K562 (cell line): ENCODE data around the gene HPN. TPM values are rescaled to one million over a fixed set of nuclear protein-coding genes. Genes with fewer than 3 reads are reported as not detected.

ENCODE experiments used
- CBX2 ChIP-seq: fragments of 200-600 bp; sonication (generic); IDR thresholded peaks from one replicate; pipeline ENCODE4 v1.6.1; 2012; ENCODE audit warnings: mild to moderate bottlenecking, low read length, inconsistent platforms; ENCODE audit not compliant: insufficient read depth, poor library complexity, severe bottlenecking
- COPS2 ChIP-seq: fragments of 450-650 bp; conservative IDR thresholded peaks from 2 replicates; pipeline ENCODE4 v1.6.1; 2016; ENCODE audit warnings: mild to moderate bottlenecking, moderate library complexity
- CREB5 ChIP-seq: fragments of 250-450 bp; sonication (Bioruptor Pico); IDR thresholded peaks from 2 replicates; pipeline ENCODE4 v1.5.0; 2020; ENCODE audit warnings: mild to moderate bottlenecking
- DACH1 ChIP-seq: fragments of 450-650 bp; IDR thresholded peaks from 2 replicates; pipeline ENCODE4 v1.6.1; 2018; ENCODE audit not compliant: partially characterized antibody
- HLTF ChIP-seq: fragments of 450-650 bp; IDR thresholded peaks from 2 replicates; pipeline ENCODE4 v1.6.1; 2016
- KAT2B ChIP-seq: IDR thresholded peaks from one replicate; pipeline ENCODE4 v1.6.1; 2012; ENCODE audit warnings: low read depth, mild to moderate bottlenecking, control low read depth, inconsistent platforms, low read length, moderate library complexity
- MTF1 ChIP-seq: fragments of 250-450 bp; sonication (Bioruptor Pico); IDR thresholded peaks from 2 replicates; pipeline ENCODE4 v1.9.0; 2021; ENCODE audit warnings: moderate library complexity, mild to moderate bottlenecking, inconsistent platforms, borderline replicate concordance
- POLR2H ChIP-seq: IDR thresholded peaks from 2 replicates; pipeline ENCODE4 v1.6.1; 2016; ENCODE audit warnings: missing genetic modification characterization, low read depth, mild to moderate bottlenecking, control low read depth, missing compliant biosample characterization, moderate library complexity
- SETDB1 ChIP-seq: IDR thresholded peaks from one replicate; pipeline ENCODE4 v1.6.1; 2012; ENCODE audit warnings: low read length, control low read depth, inconsistent platforms
- ZBTB9 ChIP-seq: fragments of 450-650 bp; formaldehyde crosslinking; IDR thresholded peaks from 2 replicates; pipeline ENCODE4 v1.4.0; 2020; ENCODE audit warnings: mild to moderate bottlenecking, moderate library complexity
- ZNF224 ChIP-seq: sonication (generic); formaldehyde crosslinking; IDR thresholded peaks from 2 replicates; pipeline ENCODE4 v1.8.0; 2022; ENCODE audit warnings: mild to moderate bottlenecking, missing genetic modification reagents
- ZNF232 ChIP-seq: sonication (generic); formaldehyde crosslinking; IDR thresholded peaks from 2 replicates; pipeline ENCODE4 v1.8.0; 2022; ENCODE audit warnings: mild to moderate bottlenecking, missing genetic modification reagents
- ZNF518B ChIP-seq: fragments of 250-450 bp; sonication (Bioruptor Pico); IDR thresholded peaks from 2 replicates; pipeline ENCODE4 v1.5.0; 2021; ENCODE audit warnings: mild to moderate bottlenecking, moderate library complexity
- ZNF57 ChIP-seq: fragments of 450-650 bp; formaldehyde crosslinking; IDR thresholded peaks from 2 replicates; pipeline ENCODE4 v1.4.0; 2020; ENCODE audit warnings: mild to moderate bottlenecking, moderate library complexity
- ZNF589 ChIP-seq: fragments of 200-800 bp; sonication (Bioruptor generic); IDR thresholded peaks from 2 replicates; pipeline ENCODE4 v1.6.1; 2016; ENCODE audit warnings: low read depth, missing genetic modification characterization, missing compliant biosample characterization
- ZNF695 ChIP-seq: fragments of 450-650 bp; formaldehyde crosslinking; IDR thresholded peaks from 2 replicates; pipeline ENCODE4 v1.4.0; 2020; ENCODE audit warnings: mild to moderate bottlenecking, moderate library complexity
- ZNF707 ChIP-seq: fragments of 250-450 bp; sonication (Bioruptor Pico); conservative IDR thresholded peaks from 2 replicates; pipeline ENCODE4 v1.8.0; 2022; ENCODE audit warnings: inconsistent platforms, mild to moderate bottlenecking, moderate library complexity
- polyA plus RNA-seq, 8 experiments: library from polyadenylated mRNA; depleted of rRNA in 4 of 8; stranded (reverse) in 5 of 8; unstranded in 3 of 8; fragments of >200 nt; fragmentation: Nextera tagmentation in 2 of 8; fragmentation: Illumina TruSeq in 1 of 8; extraction: Ambion mirVana in 2 of 8; extraction: Trizol in 1 of 8; gene quantifications; 2 replicates each; pipeline versions ENCODE4 v1.2.1 to v1.2.3, GENCODE V29; 2011 to 2014; ENCODE audit warnings: inconsistent platforms in 1 of 8, missing spikeins in 1 of 8
- total RNA-seq, 7 experiments: library from RNA; depleted of rRNA in 6 of 7; stranded (reverse); fragments of >200 nt in 6 of 7; fragmentation: Illumina TruSeq in 2 of 7; extraction: Trizol in 2 of 7; gene quantifications; 2 replicates each; pipeline versions ENCODE4 v1.2.1 to v1.2.3, GENCODE V29; 2011 to 2021; ENCODE audit warnings: low replicate concordance in 1 of 7
- TF ChIP-seq, protein P1 (sequence below): fragments of 450-650 bp; formaldehyde crosslinking; IDR thresholded peaks from 2 replicates; pipeline ENCODE4 v1.4.0; 2022; ENCODE audit warnings: missing genetic modification characterization
- TF ChIP-seq, protein P2 (sequence below): fragments of 450-650 bp; IDR thresholded peaks from 2 replicates; pipeline ENCODE4 v1.6.1; 2016; ENCODE audit warnings: missing biosample characterization, missing genetic modification characterization

Gene HPN
- total and polyA plus RNA-seq, 9 of the 15 experiments (the other 6 are each of a cell fraction or from before 2014, with no cell fraction given): 0.10 to 0.20 TPM; not detected in 7

DNA sequence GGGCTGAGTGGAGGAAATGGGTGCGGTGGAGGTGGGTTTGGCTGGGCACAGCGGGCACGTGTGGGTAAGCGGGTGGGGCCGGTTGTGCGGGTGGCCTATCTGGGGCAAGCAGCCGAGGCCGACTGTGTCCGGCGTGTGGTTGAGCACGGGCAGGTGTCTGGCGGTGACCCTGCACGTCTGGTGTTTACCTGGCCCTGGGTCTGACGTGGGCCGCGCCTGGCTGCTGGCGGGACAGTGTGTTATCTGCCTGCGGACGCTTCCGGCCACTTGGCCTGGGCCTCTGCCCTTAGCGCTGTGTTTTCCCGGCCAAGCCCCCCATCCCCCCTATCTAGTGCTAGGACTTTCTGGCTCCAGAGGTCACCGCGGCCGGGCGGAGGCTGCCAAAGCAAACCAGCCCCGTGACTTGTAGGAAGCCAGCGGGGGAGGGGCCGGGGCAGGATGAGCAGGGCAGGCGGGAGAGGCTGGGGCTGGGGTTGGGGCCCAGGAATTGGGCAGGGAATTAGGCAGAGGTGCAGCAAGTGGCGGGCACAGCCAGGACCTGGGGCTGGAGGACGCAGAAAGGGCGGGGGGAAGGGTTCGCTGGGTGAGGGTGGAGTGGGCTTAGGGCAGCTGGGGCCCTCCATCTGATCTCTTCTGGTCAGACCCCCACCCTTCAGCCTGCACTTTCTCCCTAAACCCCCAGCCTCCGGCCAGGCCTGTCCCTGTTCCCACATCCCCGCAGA lies 534 bp upstream of the HPN start (continued):
- TF ChIP-seq POLR2H (tag): no peak
- no peak for TF ChIP-seq CBX2
- no peak for TF ChIP-seq SETDB1
- TF ChIP-seq COPS2: no peak
- TF ChIP-seq ZNF589 (CRISPR knock-in tag): 0 out of 2 replicates have a peak, but pooled peaks have one; percentile 51
- no peak for TF ChIP-seq DACH1
- no peak for TF ChIP-seq MTF1
- no peak for TF ChIP-seq ZNF695 (CRISPR knock-in tag)
- no peak for TF ChIP-seq ZNF232 (CRISPR knock-in tag)
- TF ChIP-seq, protein P1, sequence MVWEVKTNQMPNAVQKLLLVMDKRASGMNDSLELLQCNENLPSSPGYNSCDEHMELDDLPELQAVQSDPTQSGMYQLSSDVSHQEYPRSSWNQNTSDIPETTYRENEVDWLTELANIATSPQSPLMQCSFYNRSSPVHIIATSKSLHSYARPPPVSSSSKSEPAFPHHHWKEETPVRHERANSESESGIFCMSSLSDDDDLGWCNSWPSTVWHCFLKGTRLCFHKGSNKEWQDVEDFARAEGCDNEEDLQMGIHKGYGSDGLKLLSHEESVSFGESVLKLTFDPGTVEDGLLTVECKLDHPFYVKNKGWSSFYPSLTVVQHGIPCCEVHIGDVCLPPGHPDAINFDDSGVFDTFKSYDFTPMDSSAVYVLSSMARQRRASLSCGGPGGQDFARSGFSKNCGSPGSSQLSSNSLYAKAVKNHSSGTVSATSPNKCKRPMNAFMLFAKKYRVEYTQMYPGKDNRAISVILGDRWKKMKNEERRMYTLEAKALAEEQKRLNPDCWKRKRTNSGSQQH (CRISPR knock-in tag): no peak
- TF ChIP-seq ZNF518B (CRISPR knock-in tag): no peak
- no peak for TF ChIP-seq HLTF
- no peak for TF ChIP-seq KAT2B
- TF ChIP-seq ZBTB9 (CRISPR knock-in tag): peak; percentile 90
- TF ChIP-seq ZNF224 (CRISPR knock-in tag): no peak
- TF ChIP-seq, protein P2, sequence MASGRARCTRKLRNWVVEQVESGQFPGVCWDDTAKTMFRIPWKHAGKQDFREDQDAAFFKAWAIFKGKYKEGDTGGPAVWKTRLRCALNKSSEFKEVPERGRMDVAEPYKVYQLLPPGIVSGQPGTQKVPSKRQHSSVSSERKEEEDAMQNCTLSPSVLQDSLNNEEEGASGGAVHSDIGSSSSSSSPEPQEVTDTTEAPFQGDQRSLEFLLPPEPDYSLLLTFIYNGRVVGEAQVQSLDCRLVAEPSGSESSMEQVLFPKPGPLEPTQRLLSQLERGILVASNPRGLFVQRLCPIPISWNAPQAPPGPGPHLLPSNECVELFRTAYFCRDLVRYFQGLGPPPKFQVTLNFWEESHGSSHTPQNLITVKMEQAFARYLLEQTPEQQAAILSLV (tag): no peak; the same call in 1 of the 2 replicates
- TF ChIP-seq ZNF707 (CRISPR knock-in tag): no peak
- no peak for TF ChIP-seq CREB5 (CRISPR knock-in tag)
- TF ChIP-seq ZNF57 (CRISPR knock-in tag): no peak
